Right renal pelvis (tissue), 4 donors: ENCODE measurements around the gene SMC2. TPM values are rescaled to one million over a fixed set of nuclear protein-coding genes. Genes with fewer than 3 reads are reported as not detected.

ENCODE experiments used
- DNase-seq, 4 donors: peaks; one replicate each; pipeline ENCODE4 v3.0.0-alpha.2; 2013; ENCODE audit warnings: low read depth in 4 of 4, low spot score in 3 of 4, missing footprints in 1 of 4
- polyA plus RNA-seq, 4 donors: library from polyadenylated mRNA; unstranded; fragments of 120-200 nt; gene quantifications; one replicate each; pipeline ENCODE4 v1.2.1, GENCODE V29; 2013; ENCODE audit not compliant: insufficient read length in 4 of 4

The SMC2 gene
- polyA plus RNA-seq, 4 donors, result 40.5 to 52.1 (median 47.3) TPM

DNA sequence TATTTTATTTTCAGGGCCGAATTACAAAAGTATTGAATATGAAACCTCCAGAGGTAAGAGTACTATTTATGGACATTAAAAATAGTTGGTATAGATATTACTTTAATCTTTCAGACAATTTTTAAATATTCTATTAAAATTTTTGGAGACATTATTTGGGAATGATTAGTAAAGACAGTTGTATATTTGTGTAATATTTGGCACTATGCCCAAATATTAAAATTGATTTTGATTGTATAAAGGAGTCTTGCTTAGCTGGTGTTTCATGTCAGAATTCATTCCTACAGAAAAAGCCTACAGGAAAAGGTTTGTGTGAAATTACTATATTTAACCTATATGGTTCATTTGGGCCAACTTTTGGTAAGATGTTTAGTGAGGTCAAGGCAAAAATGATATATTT lies 5.5 kb downstream of the SMC2 start:
- DNase-seq, result no peak

DNA sequence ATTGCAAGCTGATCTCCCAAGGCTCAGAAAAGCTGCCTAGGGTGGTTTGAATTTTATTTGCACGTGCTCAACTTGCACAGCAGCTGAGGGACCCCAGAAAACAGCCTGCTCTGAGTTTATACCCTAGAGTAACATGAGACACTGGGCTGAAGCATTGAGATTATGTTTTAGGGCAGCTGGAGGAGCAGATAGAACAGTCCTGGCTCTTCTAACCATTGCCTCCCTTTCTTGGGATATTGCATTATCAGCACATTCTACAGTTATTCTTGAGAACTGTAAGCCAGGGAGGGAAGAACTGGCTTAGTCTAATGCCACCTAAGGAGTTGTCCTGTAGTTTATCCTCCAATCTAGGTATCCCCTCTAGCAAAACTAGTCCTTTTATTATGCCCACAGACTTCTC lies 10.3 kb downstream of the SMC2 start:
- no peak for DNase-seq

DNA sequence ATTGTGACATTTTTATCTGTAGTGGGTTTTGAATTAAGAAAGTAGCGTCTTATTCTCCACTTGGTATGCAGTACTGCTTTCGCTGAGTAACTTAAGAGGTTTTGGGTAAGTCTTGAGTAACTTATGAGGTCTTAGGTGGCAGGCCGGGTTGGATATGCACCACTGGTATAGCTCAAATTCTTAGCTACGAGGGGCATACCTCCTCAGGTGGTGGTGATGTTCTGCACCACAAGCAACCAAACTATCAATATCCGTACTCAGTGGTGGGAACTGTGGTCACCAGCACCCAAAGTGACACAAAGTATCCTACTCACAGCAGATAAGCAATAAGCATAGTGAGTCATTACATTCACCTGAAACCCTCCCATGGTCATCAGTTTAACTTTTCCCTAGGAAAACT lies 13.7 kb downstream of the SMC2 start:
- DNase-seq, result no peak

DNA sequence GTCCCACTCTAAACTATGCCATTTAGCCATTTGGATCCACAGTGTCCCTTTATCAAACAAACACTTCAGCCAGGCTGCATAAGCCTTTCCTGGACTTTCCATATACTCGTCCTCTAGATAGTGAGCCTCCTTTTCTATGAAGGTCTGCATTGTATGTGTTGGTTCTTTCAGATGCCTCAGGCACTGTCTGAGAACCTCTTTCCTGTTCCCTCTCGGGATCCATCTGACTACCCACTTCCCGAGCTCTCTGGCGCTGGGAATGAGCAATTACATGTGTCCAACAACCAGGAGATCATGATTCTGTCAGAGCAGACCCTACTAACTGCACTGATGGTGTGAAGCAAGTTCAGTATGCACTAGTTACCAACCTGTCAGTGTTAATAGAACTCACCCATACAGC lies 14.2 kb downstream of the SMC2 start:
- no peak for DNase-seq

DNA sequence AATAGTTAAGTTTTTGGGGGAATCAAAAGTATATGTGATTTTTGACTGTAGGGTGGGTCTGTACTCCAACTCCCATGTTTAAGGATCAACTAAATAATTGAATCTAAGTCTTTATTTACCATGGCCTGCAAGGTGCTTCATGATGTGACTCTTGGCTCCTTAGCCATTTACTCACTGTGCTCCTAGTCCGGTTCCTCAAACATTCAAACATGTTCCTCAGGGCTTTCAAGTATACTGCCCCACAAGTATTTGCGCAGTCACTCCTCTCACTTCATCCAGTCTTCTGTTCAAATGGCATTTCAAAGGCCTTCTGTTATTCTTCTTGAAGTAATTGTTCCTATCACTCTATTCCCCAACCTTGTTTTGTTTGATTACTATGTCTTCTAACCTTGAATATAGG lies 16.4 kb downstream of the SMC2 start:
- DNase-seq, result no peak

DNA sequence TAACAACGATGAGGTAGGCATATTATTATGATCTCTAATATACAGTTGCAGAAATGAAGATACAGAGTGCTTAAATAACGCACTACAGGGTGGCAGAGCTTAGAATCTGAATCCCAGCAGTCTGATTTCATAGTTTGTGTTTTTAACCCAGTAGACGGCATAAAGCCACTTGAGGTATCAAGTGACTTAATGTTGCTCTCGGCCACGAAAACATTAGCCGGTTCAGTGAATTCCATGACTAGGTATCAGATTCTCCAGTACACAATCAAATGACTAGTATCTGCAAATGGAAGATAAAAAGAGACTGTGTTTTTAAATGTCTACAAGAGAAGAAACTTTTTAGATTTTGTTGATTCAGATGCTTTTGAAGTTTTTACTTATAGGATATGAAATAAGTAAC lies 24.8 kb downstream of the SMC2 start:
- peak in 3 of 4 donors; percentile 4 to 27 (median 24) for DNase-seq

DNA sequence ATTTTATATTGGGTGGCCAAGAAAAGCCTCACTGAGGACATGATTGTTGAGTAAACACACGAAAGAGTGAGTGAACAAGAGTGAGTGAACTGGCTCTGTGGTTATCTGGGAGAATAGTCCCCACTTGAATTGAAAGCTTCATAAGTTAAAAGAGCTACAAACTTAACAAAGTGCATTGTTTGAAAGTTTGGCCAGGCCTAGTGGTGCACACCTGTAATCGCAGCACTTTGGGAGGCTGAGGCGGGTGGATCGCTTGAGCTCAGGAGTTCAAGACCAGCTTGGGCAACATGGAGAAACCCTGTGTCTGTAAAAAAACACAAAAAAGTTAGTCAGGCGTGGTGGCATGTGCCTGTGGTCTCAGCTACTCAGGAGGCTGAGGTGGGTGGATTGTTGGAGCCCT lies 26.9 kb downstream of the SMC2 start:
- DNase-seq, result no peak

DNA sequence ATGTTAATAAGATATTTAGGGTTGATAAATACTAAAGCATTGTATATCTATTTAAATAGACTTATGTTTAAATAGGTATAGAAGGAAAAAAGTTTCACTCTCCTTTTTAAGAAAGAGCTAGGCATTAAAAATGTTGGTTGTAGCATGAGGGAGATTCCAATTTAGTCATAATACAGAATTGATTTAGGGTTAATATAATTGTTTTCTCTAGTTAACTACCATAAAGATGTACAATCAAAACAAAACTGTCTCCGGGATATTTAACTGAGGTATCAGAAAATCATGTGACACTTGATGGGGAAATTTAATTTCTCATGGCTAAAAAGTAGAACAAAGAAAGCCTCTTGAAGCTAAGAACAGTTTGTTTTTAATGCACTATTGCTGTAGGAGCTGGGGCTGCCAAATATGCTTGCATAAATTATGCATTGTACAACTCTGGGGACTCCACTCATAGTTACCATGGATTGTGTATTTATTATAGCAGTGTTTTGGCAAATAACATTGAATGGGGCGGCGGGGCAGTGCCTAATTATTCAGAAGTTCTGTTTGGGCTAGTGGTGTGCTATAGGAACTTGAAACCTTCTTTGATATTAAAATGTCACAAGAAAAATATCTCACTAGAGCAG lies 44.2 kb downstream of the SMC2 start:
- DNase-seq, result no peak

DNA sequence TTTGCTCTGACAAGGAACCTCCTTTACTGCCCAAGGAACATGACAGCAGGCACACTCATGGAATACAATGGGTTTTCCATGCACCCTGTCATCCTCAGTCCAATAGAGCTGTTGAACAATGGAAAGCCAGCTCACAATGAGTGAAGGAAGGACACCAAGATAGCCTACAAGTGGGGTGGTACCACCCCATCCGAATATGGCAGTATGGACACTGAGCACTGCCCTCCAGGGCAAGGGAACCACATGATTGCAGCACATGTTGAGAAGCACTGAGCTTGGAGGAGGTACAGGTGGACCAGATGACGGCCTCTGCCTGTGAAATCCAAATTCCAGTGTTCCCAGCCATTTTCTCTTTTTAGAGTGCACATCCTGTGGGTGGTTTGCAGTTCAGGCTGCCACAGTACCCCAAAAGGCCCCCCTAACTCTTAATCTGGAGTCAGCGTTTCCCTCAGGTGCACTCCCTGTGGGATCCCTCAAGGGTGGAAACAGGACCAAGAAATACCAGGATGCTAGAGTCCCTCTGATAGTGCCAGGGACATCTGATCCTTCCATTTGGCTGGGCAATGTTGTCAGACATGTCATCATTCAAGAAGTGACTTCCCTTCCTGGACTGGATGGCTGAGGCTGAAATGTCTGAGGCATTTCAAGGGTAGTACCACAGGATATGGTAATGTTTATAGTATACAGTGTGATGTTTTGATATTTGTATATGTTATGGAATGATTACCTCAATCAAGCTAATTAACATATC lies 48.9 kb downstream of the SMC2 start:
- DNase-seq, result no peak

DNA sequence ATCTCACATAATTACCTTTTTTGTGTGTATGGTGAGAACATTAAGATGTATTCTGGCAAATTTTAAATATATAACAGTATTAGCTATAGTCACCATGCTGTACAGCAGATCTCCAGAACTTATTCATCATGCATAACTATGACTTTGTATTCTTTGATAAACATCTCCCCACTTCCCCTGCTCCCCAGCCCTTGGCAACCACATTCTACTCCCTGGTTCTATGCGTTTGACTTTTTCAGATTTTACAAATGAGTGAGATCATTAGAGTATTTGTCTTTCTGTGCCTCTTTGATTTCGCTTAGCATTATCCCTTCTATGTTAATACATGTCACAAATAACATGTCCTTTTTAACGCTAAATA lies 49.4 kb downstream of the SMC2 start:
- DNase-seq, result no peak

DNA sequence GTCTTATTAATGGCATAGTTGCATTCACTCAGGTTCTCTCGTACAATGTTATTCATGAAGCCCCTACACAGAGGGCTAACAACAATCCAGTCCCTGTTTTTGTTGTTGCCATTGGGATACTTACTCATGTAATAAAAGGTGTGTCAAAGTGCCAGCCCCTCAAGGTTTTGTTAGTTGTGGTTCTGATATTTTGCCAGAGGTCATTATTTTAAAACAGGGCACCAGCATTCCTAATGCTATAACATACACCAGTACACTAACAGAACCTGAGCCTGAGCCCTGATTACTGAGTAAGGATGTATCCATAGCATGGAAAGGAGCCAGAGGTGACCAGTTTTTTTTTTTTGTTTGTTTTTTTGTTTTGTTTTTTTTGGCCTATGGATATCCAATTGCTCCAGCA lies 50.2 kb downstream of the SMC2 start:
- DNase-seq, result no peak

DNA sequence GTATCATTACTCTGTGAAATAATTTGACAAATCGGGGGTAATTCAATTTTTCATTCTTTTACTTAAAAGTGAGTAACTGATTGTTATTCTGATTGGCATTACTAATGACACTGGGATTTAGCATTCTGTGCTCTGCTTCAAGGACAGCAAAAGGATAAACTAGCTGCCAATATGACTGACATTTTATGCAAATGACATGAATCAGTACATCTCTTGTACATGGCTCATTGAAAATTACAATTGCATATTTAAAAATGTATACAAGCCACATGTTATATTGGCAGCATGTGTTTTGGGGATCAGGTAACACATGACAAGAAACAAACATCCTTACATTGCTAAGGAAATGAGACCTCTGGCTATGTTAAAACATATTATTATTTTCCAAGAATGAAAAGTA lies 79.0 kb downstream of the SMC2 start:
- no peak for DNase-seq

DNA sequence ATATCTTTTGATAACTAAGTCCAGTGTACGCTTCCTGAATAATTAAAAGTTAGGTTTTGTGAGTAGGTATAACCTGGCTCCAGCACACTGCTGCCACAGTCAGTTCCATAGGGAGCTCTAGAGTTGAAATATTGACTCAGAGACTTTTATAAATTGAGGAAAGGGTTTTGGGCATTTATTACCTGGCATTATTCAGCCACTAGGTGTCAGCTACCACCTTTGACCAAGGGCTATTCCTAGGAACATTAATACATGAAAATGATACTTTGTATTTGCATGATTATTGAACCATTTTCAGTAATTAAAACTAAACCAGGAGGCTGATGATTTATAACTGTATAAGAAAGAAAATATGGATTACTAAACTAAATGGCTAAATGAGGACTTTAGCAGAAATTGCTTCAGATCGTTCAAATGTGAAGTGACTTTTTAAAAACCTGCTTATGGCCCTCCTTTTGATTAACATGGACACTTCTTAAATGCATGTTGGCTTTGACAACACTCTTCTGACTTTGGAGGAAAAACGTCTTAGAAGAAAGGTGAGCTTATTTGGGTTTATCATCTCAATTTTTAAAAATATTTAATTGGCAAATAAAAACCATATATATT lies 83.0 kb downstream of the SMC2 start:
- no peak for DNase-seq

DNA sequence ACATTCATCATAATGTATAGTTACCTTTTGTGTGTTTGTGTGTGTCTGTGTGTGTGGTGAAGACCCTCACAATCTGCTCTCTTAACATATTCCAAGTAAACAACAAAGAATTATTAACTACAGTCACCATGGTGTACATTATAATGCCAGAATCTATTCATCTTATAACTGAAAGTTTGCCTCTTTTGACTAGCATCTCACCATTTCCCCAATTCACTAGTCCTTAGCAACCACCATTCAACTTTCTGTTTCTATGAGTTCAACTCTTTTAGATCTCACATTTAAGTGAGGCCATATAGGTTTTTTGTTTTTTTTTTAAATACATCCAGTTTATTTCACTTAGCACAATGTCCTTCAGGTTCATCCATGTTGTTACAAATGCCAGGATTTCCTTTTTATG lies 83.6 kb downstream of the SMC2 start:
- no peak for DNase-seq
